Measurements from ENCODE around the gene PLCB1.
"Not testable (repeated sequence)": the region's sequence is repeated elsewhere in the genome, so short reads cannot be mapped to it uniquely, and the experiment has no call there.

PLCB1 gene

DNA sequence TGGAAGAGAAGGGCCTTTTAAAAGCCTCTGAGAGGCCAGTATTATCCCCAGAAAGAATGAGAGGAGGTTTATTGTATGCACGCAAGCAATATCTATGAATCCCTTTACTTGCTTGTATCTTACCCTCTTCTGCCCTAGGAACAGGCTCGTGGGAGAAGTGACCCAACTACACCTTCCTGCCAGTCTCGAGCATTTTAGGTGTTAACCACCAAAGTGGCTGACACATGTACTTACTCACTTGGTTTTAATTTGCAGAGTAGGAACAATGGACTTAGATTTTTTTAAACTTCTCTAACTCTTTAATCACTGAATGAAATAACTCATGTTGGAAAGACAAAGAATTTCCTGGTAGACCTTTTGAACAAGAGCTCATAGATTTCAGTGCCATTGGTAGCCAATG is 296.9 kb downstream of the PLCB1 start:
- no peak overlapping the region for H3K27ac ChIP-seq

GRCh38 chr20:8431538-8432434 is 299.7 kb downstream of the PLCB1 start:
- Histone ChIP-seq H3K36me3 (ENCODE audit: insufficient read depth, low read length) (no peaks in the 10 kb centered on the region), H3K27ac (no peak overlapping the region), H3K9me3 (ENCODE audit: low read depth, low read length) (no peaks in the 10 kb centered on the region), H3K4me3 (no peak overlapping the region), H3K9ac (ENCODE audit: insufficient read length) (no peak overlapping the region)
- DNase-seq (ENCODE audit: low read depth, low spot score) = no peak
- TF ChIP-seq EZH2 (IDR thresholded peaks at IDR 0.05) = no peak
- TF ChIP-seq FOXP2 (optimal IDR thresholded peaks at IDR 0.05; ENCODE audit: control extremely low read depth, extremely low read length, insufficient read depth) = no peak
- no peak for TF ChIP-seq POLR2AphosphoS5 (IDR thresholded peaks at IDR 0.05; ENCODE audit: borderline replicate concordance, low read depth, low read length)

More for the DNA sequence above, 296.9 kb downstream of the PLCB1 start:
- no peak overlapping the region for H3K9ac ChIP-seq (ENCODE audit: insufficient read length)
- H3K36me3 ChIP-seq (ENCODE audit: insufficient read depth, low read length) = no peaks in the 10 kb centered on the region
- DNase-seq (ENCODE audit: low read depth, low spot score) = no peak
- no peak for TF ChIP-seq POLR2AphosphoS5 (IDR thresholded peaks at IDR 0.05; ENCODE audit: borderline replicate concordance, low read depth, low read length)
- TF ChIP-seq EZH2 (IDR thresholded peaks at IDR 0.05) = no peak
- TF ChIP-seq FOXP2 (optimal IDR thresholded peaks at IDR 0.05; ENCODE audit: control extremely low read depth, extremely low read length, insufficient read depth) = no peak
- no peak overlapping the region for H3K4me3 ChIP-seq
- H3K9me3 ChIP-seq (ENCODE audit: low read depth, low read length) = no peaks in the 10 kb centered on the region

DNA sequence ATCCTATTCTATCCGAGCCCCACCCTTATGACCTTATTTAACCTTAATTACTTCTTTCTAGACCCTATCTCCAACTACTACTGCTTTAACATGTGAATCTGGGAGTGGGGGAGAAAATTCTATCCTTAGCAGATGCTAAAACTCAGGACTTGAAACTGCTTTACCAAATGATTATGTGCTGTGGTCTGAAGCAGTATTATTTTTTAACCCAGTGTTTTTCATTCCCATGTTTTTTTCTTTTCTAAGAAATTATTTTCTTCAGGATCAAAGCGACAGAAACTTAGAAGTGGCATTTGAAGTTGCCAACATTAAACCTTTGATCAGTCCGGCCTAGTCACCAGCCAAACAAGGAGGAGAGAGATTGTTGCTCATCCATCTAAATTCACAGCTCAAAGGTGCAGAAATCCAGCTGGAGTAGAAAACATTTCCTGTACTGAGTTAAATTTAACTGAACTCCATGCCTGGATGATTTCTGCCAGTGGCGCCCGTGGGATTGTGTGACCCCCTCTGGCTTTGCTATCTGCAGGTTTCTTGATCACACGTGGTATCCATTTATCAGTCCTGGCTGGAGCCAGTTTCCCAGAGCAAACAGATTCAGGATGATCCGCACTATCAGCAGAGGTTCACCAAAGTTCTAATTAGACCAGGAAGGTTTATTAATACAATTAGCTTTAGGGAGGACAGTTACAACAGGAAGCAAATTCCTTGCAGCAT is 300.5 kb downstream of the PLCB1 start:
- H3K27ac ChIP-seq = no peak overlapping the region
- no peaks in the 10 kb centered on the region for H3K9me3 ChIP-seq (ENCODE audit: low read depth, low read length)
- H3K4me3 ChIP-seq = no peak overlapping the region
- H3K36me3 ChIP-seq (ENCODE audit: insufficient read depth, low read length) = no peaks in the 10 kb centered on the region
- no peak for DNase-seq (ENCODE audit: low read depth, low spot score)
- no peak overlapping the region for H3K9ac ChIP-seq (ENCODE audit: insufficient read length)
- TF ChIP-seq FOXP2 (optimal IDR thresholded peaks at IDR 0.05; ENCODE audit: control extremely low read depth, extremely low read length, insufficient read depth) (no peak), POLR2AphosphoS5 (IDR thresholded peaks at IDR 0.05; ENCODE audit: borderline replicate concordance, low read depth, low read length) (no peak), EZH2 (IDR thresholded peaks at IDR 0.05) (no peak)

GRCh38 chr20:8433291-8433690 is 301.2 kb downstream of the PLCB1 start:
- DNase-seq (ENCODE audit: low read depth, low spot score) = no peak
- Histone ChIP-seq H3K36me3 (ENCODE audit: insufficient read depth, low read length) (no peaks in the 10 kb centered on the region), H3K9me3 (ENCODE audit: low read depth, low read length) (no peaks in the 10 kb centered on the region), H3K4me3 (no peak overlapping the region), H3K27ac (no peak overlapping the region), H3K9ac (ENCODE audit: insufficient read length) (no peak overlapping the region)
- no peak for TF ChIP-seq EZH2 (IDR thresholded peaks at IDR 0.05)
- no peak for TF ChIP-seq FOXP2 (optimal IDR thresholded peaks at IDR 0.05; ENCODE audit: control extremely low read depth, extremely low read length, insufficient read depth)
- TF ChIP-seq POLR2AphosphoS5 (IDR thresholded peaks at IDR 0.05; ENCODE audit: borderline replicate concordance, low read depth, low read length) = no peak

- no peak for TF ChIP-seq EZH2 (IDR thresholded peaks at IDR 0.05)
- TF ChIP-seq POLR2AphosphoS5 (IDR thresholded peaks at IDR 0.05; ENCODE audit: borderline replicate concordance, low read depth, low read length) = no peak
- TF ChIP-seq FOXP2 (optimal IDR thresholded peaks at IDR 0.05; ENCODE audit: control extremely low read depth, extremely low read length, insufficient read depth) = no peak
- Histone ChIP-seq H3K27ac (no peak overlapping the region), H3K36me3 (ENCODE audit: insufficient read depth, low read length) (no peaks in the 10 kb centered on the region), H3K4me3 (no peak overlapping the region), H3K9me3 (ENCODE audit: low read depth, low read length) (no peaks in the 10 kb centered on the region), H3K9ac (ENCODE audit: insufficient read length) (no peak overlapping the region)
- no peak for DNase-seq (ENCODE audit: low read depth, low spot score)
Measured at GRCh38 chr20:8434326-8434876, 302.3 kb downstream of the PLCB1 start.

DNA sequence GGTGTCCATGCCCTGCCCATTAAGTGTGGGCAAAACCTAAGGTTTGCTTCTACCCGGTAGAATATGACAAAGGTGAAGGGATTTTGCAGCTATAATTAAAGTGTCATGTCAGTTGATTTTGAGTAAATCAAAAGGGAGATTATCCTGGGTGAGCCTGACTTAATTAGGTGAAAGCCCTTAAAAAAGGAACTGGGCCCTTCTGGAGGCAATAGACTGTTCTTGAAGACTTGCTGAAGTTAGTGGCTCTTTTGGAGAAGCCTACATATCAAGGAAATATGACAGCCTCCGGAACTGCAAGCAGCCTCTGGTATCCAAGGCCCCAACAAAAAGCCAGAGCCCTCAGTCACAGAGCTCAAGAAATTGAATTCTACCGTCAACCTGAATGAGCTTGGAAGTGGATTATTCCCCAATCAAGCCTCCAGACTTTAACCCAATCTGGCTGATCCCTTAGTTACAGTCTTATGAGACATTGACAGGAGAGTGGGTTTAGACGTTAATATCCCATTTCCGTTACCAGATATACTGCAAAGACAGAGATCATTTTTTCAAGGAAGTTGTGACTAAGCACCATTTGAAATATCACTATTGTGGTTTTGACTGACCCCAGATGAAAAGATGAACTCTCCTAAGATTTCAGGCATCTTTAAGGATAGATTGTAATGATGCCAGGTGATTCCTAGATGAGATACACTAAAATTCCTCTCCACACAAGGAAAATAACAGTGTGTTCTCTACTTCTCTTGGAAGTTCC is 303.4 kb downstream of the PLCB1 start:
- Histone ChIP-seq H3K27ac (no peak overlapping the region), H3K36me3 (ENCODE audit: insufficient read depth, low read length) (no peaks in the 10 kb centered on the region), H3K9ac (ENCODE audit: insufficient read length) (no peak overlapping the region), H3K4me3 (no peak overlapping the region), H3K9me3 (ENCODE audit: low read depth, low read length) (no peaks in the 10 kb centered on the region)
- TF ChIP-seq POLR2AphosphoS5 (IDR thresholded peaks at IDR 0.05; ENCODE audit: borderline replicate concordance, low read depth, low read length) = no peak
- TF ChIP-seq EZH2 (IDR thresholded peaks at IDR 0.05) = no peak
- TF ChIP-seq FOXP2 (optimal IDR thresholded peaks at IDR 0.05; ENCODE audit: control extremely low read depth, extremely low read length, insufficient read depth) = no peak
- no peak for DNase-seq (ENCODE audit: low read depth, low spot score)

- H3K4me3 ChIP-seq = not testable (repeated sequence)
Measured at GRCh38 chr20:8436938-8437337, 304.9 kb downstream of the PLCB1 start.

GRCh38 chr20:8438748-8439147 is 306.7 kb downstream of the PLCB1 start:
- DNase-seq (ENCODE audit: low read depth, low spot score) = no peak
- Histone ChIP-seq H3K9ac (ENCODE audit: insufficient read length) (no peak overlapping the region), H3K27ac (no peak overlapping the region), H3K4me3 (no peak overlapping the region), H3K36me3 (ENCODE audit: insufficient read depth, low read length) (no peaks in the 10 kb centered on the region), H3K9me3 (ENCODE audit: low read depth, low read length) (no peaks in the 10 kb centered on the region)
- TF ChIP-seq FOXP2 (optimal IDR thresholded peaks at IDR 0.05; ENCODE audit: control extremely low read depth, extremely low read length, insufficient read depth) (no peak), EZH2 (IDR thresholded peaks at IDR 0.05) (no peak), POLR2AphosphoS5 (IDR thresholded peaks at IDR 0.05; ENCODE audit: borderline replicate concordance, low read depth, low read length) (no peak)

More at GRCh38 chr20:8436938-8437337, 304.9 kb downstream of the PLCB1 start:
- not testable (repeated sequence) for H3K36me3 ChIP-seq (ENCODE audit: insufficient read depth, low read length); DNase-seq (ENCODE audit: low read depth, low spot score); H3K27ac ChIP-seq; H3K9ac ChIP-seq (ENCODE audit: insufficient read length); H3K9me3 ChIP-seq (ENCODE audit: low read depth, low read length)

All from SK-N-MC (cell line).